HL-60/S4 treated with phorbol 12-myristate 13-acetate at 8.2 ng/mL for 4 days and 3 days (cell line): Measurements from ENCODE around the gene SYTL3.

Experiments used
- in situ Hi-C: fragments of 300-500 bp; cut with MboI; formaldehyde crosslinking; loops from 2 replicates; pipeline ENCODE4 v1.15.0; 2022; ENCODE audit warnings: low sequenced_read_pairs

SYTL3 gene

DNA sequence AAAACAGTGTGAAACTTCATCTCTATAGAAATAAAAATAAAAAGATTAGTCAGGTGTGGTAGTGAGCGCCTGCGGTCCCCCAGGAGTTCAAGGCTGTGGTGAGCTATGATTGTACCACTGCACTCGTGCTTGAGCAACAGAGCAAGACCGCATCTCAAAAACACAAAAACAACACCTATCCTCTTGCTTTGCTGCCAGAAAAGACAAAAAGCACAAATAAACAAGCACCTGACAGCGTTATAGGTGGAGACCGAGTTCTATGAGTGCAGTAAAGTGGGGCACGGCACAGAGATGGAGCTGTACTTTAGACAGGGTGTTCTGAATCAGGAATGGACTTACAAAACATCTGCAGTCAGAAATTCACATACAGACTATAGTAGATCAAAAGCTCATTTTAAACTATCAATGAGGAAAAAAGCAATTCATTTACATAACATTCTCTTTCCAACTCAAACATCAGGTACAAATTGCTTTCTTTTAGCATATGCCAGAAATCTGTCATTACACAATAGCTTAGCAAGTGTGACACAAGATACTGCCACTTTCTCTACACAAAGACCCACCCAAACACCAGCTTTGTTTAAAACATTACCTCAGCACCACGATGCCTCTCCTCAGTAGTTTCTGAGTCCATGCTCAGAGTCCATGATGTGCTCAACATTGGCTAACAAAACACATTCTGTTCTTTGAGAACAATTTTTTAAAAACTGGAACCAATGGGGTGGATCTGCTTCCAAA, 159.3 kb downstream of the SYTL3 start:
- in situ Hi-C loops: no loop called here

GRCh38 chr6:158810155-158811095, 160.6 kb downstream of the SYTL3 start:
- in situ Hi-C loops: no loop called here

GRCh38 chr6:158812611-158813010, 162.8 kb downstream of the SYTL3 start:
- in situ Hi-C loops: no loop called here

- in situ Hi-C loops: no loop called here
These were observed 163.2 kb downstream of the SYTL3 start for GRCh38 chr6:158813032-158813431.
